Measurements from ENCODE around the gene ARF1. TPM values are rescaled to one million over a fixed set of nuclear protein-coding genes. Genes with fewer than 3 reads are reported as not detected.
A peak's percentile ranks its signal among the peaks of the same experiment; 100 is the strongest.

ARF1 gene
- total RNA-seq (2014; rRNA removed; shearing (Covaris generic)) = 122 and 144 TPM in 2 replicates

- DNase-seq (ENCODE audit: low read depth) = peak; percentile 95
Observed at GRCh38 chr1:228082214-228082917, at the start of gene ARF1. Gene ARF1 (plus strand): TSS chr1:228082708. CDS start chr1:228097115, 14,407 bp downstream.

DNA sequence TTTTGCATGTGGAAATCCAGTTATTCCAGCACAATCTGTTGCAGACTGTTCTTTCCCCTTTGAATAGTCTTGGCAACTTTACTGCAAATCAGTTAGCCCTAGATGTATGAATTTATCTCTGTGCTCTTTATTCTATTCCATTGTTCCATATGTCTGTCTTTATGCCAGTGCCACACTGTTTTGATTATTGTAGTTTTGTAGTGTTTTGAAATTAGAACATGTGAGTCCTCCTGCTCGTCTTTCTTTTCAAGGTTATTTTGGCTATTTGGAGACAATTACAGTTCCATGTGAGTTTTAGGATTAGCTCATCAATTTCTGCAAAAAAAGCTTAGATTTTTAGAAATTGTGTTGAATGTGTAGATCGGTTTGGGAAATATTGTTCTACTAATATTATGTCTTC, 49.1 kb upstream of the ARF1 start:
- DNase-seq (ENCODE audit: low read depth) = no peak

DNA sequence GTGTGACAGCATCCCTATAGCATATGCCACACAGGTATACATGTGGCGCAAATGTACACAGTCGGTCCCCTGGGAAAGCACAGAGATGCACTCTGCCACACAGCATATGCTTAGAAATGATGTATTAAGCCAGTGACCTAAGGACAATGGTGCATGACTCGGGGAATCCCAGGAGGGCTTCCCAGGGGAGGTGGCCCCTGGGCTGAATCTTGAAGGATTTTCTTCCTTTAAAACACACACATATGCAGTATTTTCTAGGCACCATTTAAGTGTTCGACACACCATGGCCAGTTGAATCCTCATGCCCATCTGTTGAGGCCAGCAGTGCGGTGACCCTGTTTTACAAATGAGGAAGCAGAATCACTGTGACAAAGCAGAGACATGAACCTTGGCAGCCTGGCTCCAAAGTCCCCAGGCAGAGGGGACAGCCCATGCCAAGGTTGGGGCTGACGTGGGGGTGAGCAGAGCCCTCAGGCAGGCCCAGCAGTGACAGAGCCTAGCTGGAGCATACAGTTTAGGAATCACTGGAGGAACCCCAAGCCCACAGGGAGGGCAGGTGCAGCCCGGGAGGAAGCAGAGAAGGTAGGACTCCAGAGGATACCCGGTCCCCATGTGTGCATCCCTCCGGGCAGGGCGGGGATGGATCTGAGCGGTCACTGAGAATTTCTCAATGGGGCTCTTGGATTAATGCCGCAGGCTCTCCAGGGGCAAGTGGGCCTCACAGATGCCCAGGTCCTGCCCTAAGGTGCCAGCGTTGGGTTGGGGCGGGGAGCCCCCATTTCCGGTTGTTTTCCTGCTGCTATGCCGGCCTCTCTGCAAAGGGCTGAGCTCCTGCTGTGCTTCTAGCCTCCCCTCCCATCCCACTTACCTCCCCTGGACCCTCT, 47.3 kb upstream of the ARF1 start:
- no peak for DNase-seq (ENCODE audit: low read depth)

- DNase-seq (ENCODE audit: low read depth) = no peak
Observed at GRCh38 chr1:228035844-228036243, 46.7 kb upstream of the ARF1 start.

GRCh38 chr1:228036701-228037231, 45.7 kb upstream of the ARF1 start:
- no peak for DNase-seq (ENCODE audit: low read depth)

GRCh38 chr1:228037401-228038386, 44.8 kb upstream of the ARF1 start:
- peak; percentile 61 for DNase-seq (ENCODE audit: low read depth)

DNA sequence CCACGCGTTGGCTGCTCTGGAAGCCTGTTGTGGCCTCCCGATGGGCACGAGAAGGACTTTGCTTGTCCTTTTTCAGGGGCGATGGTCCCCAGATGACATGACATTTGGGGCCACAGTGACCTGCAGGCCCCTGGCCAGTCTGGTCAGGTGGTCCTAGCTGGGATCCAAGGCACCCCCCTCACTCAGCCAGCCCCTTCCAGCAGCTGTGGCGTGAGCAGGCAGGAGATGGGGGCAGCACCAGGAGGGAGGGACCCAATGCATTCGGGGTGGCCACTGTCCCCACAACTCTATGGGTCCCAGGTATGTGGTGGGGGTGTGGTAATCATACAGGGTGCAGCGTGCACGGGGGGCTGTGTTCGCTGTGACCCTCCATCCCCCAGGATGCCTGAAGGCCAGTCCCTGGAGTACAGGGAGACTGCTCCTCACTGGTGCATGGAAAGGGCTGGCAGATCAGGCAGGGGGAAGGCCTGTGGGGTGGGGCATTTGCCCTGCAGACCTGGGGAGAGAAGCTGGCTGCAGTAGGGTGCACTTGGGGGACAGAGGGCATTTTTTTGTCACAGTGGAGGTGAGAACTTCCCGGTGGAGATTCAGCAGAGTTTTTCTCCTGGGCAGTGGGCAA, 44.0 kb upstream of the ARF1 start:
- no peak for DNase-seq (ENCODE audit: low read depth)

- DNase-seq (ENCODE audit: low read depth) = no peak
Observed at GRCh38 chr1:228039006-228039903, 43.3 kb upstream of the ARF1 start.

DNA sequence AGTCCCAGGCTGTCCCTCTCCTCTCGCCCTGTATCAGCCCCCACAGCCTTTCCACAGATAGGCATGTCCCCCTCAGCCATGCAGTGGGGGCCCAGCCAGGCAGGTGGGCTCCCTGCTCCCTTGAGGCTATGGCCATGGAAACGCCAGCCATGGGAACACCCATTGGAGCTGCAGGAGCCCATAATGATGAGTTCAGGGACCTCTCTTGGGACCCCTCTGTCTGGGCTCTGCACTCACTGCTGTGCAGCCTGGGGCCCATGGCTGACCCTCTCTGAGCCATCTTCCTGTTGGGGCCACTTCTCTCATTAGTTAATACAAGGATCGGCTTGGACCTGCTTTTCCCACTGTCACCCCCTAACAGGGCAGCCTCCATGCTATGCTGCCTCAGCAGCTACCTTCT, 42.5 kb upstream of the ARF1 start:
- DNase-seq (ENCODE audit: low read depth) = no peak

- DNase-seq (ENCODE audit: low read depth) = no peak
Observed at GRCh38 chr1:228041316-228041715, 41.2 kb upstream of the ARF1 start.

DNA sequence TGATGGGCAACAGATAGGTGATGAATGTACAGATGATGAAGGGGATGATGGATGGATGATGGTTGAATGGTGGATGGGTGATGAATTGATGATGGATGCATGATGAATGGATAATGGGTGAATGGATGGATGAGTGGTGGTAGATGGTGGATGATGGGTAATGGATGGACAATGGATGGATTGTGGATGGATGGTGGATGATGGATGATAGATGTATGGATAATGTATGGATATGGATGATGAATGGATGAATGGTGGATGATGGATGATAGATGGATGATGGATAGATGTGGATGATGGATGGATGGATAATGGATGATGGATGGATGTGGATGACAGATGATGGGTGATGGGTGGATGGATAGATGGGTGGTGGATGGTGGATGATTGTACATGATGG, 40.0 kb upstream of the ARF1 start:
- DNase-seq (ENCODE audit: low read depth) = no peak

DNA sequence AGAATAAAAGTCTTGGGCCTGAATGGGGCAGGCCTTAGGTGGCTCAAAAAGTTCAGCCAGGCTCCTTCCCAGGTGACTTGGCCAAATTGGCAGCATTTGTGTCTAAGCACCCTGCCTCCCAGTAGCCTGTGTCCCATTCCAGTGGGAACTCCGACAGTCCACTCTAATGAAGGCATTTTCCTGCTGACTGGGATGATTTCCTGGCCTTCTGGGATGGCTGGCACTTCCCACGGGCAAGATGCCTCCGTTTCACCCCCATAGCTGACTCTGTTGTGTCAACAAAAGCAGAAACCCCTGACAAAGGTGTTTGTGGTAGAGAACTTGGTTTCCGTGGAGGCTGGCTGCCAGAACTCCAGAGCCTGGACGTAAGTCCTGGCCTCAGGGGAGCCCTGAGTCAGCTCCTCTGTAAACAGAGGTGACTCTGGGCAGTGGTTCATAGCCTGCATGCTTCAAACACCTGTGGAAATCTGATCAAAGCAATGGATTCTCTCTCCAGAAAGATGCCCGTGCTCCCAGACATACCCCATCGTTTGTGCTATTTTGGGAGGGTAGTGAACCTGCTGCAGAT, 39.1 kb upstream of the ARF1 start:
- DNase-seq (ENCODE audit: low read depth) = peak; percentile 65

- DNase-seq (ENCODE audit: low read depth) = no peak
Observed at GRCh38 chr1:228044961-228045360, 37.5 kb upstream of the ARF1 start.

- DNase-seq (ENCODE audit: low read depth) = no peak
Observed at GRCh38 chr1:228045405-228045804, 37.1 kb upstream of the ARF1 start.

GRCh38 chr1:228045871-228046270, 36.6 kb upstream of the ARF1 start:
- no peak for DNase-seq (ENCODE audit: low read depth)

GRCh38 chr1:228046421-228047182, 35.9 kb upstream of the ARF1 start:
- no peak for DNase-seq (ENCODE audit: low read depth)

DNA sequence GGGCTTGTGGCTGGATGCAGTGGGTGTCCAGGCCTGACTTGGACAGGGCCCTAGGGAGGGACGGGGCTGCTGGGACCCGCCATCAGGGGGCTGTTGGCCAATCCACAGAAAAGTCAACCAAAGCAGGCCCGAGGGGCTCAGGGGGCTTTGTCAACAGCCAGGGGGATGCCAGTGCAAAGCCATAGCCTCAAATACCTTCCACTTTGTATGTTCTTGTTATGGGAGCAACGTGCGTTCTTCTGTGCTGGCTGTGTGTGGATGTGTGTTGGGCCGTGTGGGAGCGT, 35.4 kb upstream of the ARF1 start:
- no peak for DNase-seq (ENCODE audit: low read depth)

DNA sequence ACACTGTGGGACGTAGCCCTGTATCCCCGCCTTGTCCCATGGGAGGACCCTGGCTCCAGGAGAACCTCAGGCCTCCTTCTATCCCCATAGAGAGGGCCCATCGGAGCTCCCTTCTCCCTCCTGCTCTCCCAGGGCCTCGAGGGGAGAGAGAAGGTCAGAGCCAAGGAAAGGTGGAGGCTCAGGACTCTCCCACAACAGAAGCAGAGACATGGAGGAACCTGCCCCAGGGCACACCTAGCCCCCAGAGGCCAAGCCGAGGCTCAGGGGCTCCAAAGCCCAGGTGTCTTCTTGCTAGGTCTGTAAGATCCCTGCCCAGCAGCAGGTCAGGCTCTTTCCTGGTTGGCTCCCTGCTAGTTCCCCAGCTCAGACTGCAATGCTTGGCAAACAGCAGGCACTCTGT, 34.4 kb upstream of the ARF1 start:
- DNase-seq (ENCODE audit: low read depth) = no peak

DNA sequence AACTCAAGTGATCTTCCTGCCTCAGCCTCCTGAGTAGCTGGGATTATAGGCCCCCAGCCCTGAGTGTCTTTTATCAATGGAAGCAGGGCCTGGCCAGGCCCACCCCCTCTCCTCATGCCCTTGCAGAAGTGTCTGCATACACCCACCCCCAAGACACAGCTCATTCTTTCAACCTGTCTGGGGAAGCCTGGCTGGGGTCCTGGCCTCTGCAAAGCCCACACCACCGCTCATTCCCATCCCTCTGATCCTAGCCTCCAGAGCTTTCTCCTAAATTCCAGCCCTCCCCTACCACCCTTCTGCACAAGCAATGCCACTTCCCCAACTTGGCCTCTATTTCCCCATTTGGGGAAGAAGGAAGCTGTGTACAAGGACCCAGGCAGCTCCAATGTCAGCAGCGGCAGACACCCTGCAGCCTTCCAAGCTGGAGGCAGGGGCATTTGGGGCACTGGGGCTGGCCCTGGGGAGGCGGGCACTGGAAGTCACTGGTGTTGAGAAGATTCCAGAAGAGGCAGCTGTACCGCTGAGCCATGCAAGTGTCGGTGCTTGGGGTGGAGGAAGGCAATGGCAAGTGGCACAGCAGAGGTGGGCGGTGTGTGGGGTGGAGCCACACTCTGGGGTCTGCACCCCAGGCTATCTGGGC, 33.7 kb upstream of the ARF1 start:
- DNase-seq (ENCODE audit: low read depth) = no peak

All from Daoy (cell line).